ENCODE results near the gene TJP2. TPM values are rescaled to one million over a fixed set of nuclear protein-coding genes. Genes with fewer than 3 reads are reported as not detected.
"Not testable (repeated sequence)": the region's sequence is repeated elsewhere in the genome, so short reads cannot be mapped to it uniquely, and the experiment has no call there.

Gene TJP2
- total RNA-seq, 1 donor from 2014 or later, result 106 TPM

- DNase-seq, result no peak
Observed at GRCh38 chr9:69295872-69296552, 121.9 kb downstream of the TJP2 start.

DNA sequence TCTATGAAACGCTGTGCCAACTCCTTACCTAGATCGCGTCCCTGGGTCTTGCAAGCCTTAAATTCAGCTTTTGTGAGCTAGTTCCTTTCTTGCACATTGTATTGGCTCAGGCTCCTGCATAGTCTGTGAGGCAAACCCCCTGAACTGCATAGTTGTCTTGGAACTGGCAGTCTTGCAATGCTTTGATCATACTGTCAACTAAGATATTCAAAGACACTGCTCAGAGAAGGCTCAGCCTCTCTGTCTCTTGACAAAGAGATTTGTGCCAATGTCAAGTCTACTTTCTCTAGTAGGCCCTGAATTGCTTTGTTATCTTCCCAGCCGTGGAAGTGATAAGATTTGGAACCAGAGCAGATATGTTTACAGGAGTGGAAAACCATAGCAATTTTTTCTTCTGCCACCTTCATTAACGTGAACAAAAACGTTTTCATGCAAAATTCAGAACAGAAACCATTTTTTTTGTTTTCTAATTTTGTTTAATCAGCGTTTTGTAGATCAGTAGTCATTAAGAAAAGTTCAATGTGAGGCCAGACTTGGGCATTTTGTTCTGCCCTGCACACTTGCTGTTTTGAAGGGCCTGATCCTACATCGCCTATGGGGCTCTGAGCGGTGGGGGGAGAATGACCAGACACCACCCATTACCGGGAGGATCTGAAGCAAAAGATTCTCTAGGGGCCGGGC lies 123.4 kb downstream of the TJP2 start:
- no peak for DNase-seq

DNA sequence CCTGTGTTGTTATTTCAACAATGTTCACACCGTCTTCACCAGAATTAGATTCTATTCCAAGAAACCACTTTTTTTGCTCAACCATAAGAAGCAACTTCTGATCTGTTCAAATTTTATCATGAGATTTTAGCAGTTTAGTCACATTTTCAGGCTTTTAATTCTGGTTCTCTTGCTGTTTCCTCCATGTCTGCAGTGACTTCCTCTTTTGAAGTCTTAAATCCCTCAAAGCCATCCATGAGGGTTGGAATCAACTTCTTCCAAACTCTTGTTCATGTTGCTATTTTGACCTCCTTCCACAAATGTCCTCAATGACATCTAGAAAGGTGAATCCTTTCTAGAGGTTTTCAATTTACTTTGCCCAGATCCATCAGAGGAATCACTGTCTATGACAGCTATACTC lies 125.2 kb downstream of the TJP2 start:
- no peak for DNase-seq

GRCh38 chr9:69299826-69300225 lies 125.7 kb downstream of the TJP2 start:
- no peak for DNase-seq

GRCh38 chr9:69303331-69303730 lies 129.3 kb downstream of the TJP2 start:
- DNase-seq, result no peak

DNA sequence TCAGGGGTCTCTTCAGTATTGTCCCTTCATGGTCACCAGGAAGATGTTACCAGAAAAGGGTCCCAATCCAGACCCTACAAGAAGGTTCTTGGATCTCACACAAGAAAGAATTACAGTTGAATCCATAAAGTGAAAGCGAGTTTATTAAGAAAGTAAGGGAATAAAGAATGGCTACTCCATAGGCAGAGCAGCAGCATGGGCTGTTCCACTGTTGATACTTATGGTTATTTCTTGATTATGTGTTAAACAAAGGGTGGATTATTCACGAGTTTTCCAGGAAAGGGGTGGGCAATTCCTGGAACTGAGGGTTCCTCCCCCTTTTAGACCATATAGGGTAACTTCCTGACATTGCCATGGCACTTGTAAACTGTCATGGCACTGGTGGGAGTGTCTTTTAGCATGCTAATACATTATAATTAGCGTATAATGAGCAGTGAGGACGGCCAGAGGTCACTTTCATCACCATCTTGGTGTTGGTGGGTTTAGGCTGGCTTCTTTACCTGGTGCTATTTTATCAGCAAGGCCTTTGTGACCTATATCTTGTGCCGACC lies 132.9 kb downstream of the TJP2 start:
- DNase-seq, result not testable (repeated sequence)

- DNase-seq, result peak; percentile 54
Observed at GRCh38 chr9:69307446-69308205, 133.5 kb downstream of the TJP2 start.

- DNase-seq, result no peak
Observed at GRCh38 chr9:69308206-69308931, 134.3 kb downstream of the TJP2 start.

DNA sequence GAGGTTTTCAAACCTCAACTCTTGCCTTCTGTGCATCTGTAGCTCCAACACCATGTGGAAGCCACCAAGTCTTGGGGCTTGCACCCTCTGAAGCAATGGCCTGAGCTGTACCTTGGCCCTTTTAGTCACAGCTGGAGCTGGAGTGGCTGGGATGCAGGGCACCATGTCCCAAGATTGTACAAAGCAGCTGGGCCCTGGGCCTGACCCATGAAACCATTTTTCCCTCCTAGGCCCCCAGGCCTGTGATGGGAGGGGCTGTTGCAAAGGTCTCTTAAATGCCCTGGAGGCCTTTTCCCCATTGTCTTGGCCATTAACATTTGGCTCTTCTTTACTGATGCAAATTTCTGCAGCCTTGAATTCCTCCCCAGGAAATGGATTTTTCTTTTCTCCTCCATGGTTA lies 139.1 kb downstream of the TJP2 start:
- DNase-seq, result no peak

DNA sequence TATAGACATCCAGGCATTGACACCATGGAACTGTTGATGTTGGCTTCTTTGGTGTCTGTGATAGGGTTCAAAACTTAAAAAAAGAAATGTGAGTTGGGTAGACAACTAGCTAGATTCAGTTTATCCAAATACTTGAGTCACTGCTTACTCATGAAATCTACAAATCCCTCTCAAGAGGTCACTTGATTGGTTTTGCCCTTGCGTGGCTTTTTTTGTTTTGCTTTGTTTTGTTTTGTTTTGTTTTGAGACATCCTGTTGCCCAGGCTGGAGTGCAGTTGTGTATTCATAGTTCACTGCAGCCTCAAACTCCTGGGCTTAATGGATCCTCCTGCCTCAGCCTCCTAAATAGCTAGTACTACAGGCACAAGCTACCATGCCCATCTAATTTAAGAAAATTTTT lies 140.5 kb downstream of the TJP2 start:
- DNase-seq, result peak; percentile 9

DNA sequence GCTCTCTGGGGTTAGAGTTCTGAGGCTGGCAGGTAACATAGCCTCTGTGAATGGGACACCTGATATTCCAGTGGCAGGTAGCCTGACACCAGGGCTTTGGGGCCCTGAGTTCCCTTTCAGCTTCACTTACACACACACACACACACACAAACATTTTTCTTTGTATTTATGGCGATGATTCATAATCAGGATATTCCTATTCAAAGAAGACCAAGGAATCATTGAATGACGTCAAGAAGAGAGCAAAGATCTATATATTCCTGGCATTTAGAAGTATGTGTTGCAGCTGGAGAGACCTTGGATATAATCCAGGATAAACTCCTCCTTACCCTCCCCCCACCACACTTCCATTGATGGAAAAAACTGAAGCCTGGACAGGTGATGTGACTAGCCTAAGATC lies 143.0 kb downstream of the TJP2 start:
- DNase-seq, result peak; percentile 78

DNA sequence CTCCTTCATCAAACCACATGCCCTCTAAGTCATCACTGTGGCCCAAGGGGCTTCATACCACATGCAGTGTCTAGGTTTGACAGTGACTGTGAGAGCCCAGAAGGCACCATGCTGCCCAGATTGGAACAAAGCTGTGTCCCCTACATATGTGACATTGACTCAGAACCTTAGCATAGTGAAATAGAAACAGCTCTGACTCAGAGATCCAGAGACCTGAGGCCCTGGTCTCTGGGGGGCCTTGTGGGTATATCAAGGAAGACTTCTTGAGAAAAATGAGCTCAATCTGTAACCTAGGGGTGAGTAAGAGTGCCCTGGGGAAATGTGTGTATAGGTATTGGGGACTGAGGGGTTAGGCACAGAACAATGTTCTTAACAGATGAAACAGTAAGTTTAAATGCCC lies 143.8 kb downstream of the TJP2 start:
- no peak for DNase-seq

GRCh38 chr9:69319324-69320025 lies 145.4 kb downstream of the TJP2 start:
- DNase-seq, result no peak

DNA sequence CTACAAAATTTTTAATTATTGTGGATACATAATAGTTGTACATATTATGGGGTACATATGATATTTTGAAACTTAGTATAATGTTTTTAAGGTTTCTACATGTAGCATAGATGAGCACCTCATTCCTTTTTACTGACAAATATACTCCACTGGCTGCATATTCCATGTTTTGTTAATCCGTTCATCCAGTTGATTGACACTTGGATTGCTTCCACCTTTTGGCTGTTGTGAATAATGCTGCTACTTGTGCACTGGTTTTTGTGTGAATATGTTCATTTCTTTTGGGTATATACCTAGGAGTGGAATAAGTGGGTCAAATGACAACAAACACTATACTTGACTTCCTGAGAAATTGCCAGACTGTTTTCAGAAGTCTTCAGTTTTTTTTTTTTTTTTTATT lies 148.2 kb downstream of the TJP2 start:
- DNase-seq, result no peak

- no peak for DNase-seq
Observed at GRCh38 chr9:69323861-69324260, 149.8 kb downstream of the TJP2 start.

Other genes with a start within 250 kb of the TJP2 start
- gene PRKACG, start 160.2 kb upstream of the TJP2 start, total RNA-seq, result not detected in 2 replicates
- 2.9 and 3.9 TPM in 2 replicates for gene FXN, start 138.5 kb upstream of the TJP2 start, total RNA-seq
- 6.6 and 8.0 TPM in 2 replicates for gene ENTREP1, start 150.9 kb downstream of the TJP2 start, total RNA-seq

Data from dermis blood vessel endothelial cell (primary cell).